Activated CD4-positive, alpha-beta memory T cell treated with anti-CD3 and anti-CD28 coated beads for 36 hours (primary cell): ENCODE measurements around the gene CBX5. TPM values are rescaled to one million over a fixed set of nuclear protein-coding genes. Genes with fewer than 3 reads are reported as not detected.

ENCODE experiments used
- CTCF ChIA-PET: fragments of 350-600 bp; sonication (Branson Sonifier 250); formaldehyde crosslinking; loops from one replicate; lab custom pipeline; 2021; ENCODE audit warnings: antibody characterized with exemption, inconsistent platforms; lab: Charles Lee
- POLR2A ChIA-PET: fragments of 350-600 bp; sonication (Branson Sonifier 250); formaldehyde crosslinking; loops from one replicate; lab custom pipeline; 2021; ENCODE audit warnings: antibody characterized with exemption; lab: Charles Lee
- DNase-seq: peaks from one replicate; pipeline ENCODE4 v3.0.0-alpha.2; 2020
- H3K27ac Mint-ChIP-seq: one replicate; pipeline ENCODE4 v1.8.0; 2021; ENCODE audit warnings: mixed read lengths
- H3K27me3 Mint-ChIP-seq: one replicate; pipeline ENCODE4 v1.8.0; 2021; ENCODE audit warnings: mixed read lengths
- H3K36me3 Mint-ChIP-seq: one replicate; pipeline ENCODE4 v1.8.0; 2021; ENCODE audit warnings: mixed read lengths
- H3K4me1 Mint-ChIP-seq: one replicate; pipeline ENCODE4 v1.8.0; 2021; ENCODE audit warnings: low read depth, mixed read lengths
- H3K4me3 Mint-ChIP-seq: one replicate; pipeline ENCODE4 v1.8.0; 2021; ENCODE audit warnings: mild to moderate bottlenecking, mixed read lengths
- H3K9me3 Mint-ChIP-seq: one replicate; pipeline ENCODE4 v1.8.0; 2021; ENCODE audit warnings: mixed read lengths
- intact Hi-C: fragments of 100-400 bp; cut with micrococcal nuclease; formaldehyde crosslinking; loops from one replicate; pipeline ENCODE4 v1.15.1; 2023
- total RNA-seq, 2 experiments: library from RNA; stranded (reverse); gene quantifications; one replicate each; pipeline ENCODE4 v1.2.3, GENCODE V29; 2021

The CBX5 gene
- total RNA-seq, 2 experiments from 2014 or later: 132 to 138 TPM

DNA sequence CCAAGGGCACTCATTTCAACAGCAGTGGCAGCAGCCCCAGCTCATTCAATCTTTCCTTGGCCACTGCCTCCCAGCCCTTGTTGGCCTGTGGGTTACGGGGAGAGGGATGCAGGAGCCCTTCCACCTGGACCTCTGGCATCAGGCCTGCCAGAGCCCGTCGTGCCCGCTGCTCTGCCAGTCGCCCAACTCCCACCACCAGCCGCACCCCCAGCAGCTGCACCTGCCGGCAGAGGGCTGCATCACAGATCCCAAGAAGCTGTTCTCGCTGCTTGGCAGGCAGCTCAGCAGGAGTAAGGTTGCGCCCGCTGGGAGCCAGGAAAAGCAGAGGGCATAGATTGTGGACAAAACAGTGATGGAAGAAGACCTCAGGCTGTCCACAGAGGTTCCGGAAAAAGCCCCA, 97.8 kb downstream of the CBX5 start:
- Mint-ChIP-seq H3K27ac (no peak overlapping the region), H3K27me3 (peaks cover under 1% of the 10 kb centered on the region), H3K4me3 (no peak overlapping the region), H3K9me3 (no peaks in the 10 kb centered on the region), H3K4me1 (peaks cover 2% of the 10 kb centered on the region), H3K36me3 (peaks cover 3% of the 10 kb centered on the region)
- CTCF ChIA-PET: interaction anchor here (1.2 kb wide), 1 partner anchor 19 kb away, joined by 3 read pairs; no protein-coding TSS in a partner anchor
- intact Hi-C loops: no loop called here
- DNase-seq: no peak
- POLR2A ChIA-PET: no interaction called here

Other genes starting within 250 kb of the CBX5 start
- not detected for gene HOXC5, start 247.1 kb downstream of the CBX5 start, total RNA-seq
- gene HOXC4, start 226.3 kb downstream of the CBX5 start, total RNA-seq: under 1 TPM in 1 of 2 experiments, not detected in 1; 0.17 TPM
- gene SMUG1, start 91.1 kb downstream of the CBX5 start, total RNA-seq: 10 to 100 TPM; 25.3 to 26.4 TPM
- 1,000 to 10,000 TPM; 2,070 to 2,080 TPM for gene HNRNPA1, start 604 bp upstream of the CBX5 start, total RNA-seq
- not detected for gene NFE2, start 20.9 kb upstream of the CBX5 start, total RNA-seq
- 100 to 1,000 TPM in 1 of 2 experiments, 10 to 100 TPM in 1; 99.0 to 110 TPM for gene COPZ1, start 45.0 kb upstream of the CBX5 start, total RNA-seq
- 1 to 10 TPM; 2.4 to 2.6 TPM for gene GPR84, start 84.4 kb upstream of the CBX5 start, total RNA-seq
- 1 to 10 TPM; 1.3 TPM for gene ZNF385A, start 104.6 kb upstream of the CBX5 start, total RNA-seq
- gene ITGA5, start 139.1 kb upstream of the CBX5 start, total RNA-seq: 10 to 100 TPM; 33.8 to 34.9 TPM
- gene GTSF1, start 193.5 kb upstream of the CBX5 start, total RNA-seq: 10 to 100 TPM; 11.3 to 13.0 TPM
- gene NCKAP1L, start 217.6 kb upstream of the CBX5 start, total RNA-seq: 100 to 1,000 TPM; 158 to 160 TPM